ENCODE measurements around the gene SNX2. TPM values are rescaled to one million over a fixed set of nuclear protein-coding genes. Genes with fewer than 3 reads are reported as not detected.
"Not testable (repeated sequence)": the region's sequence is repeated elsewhere in the genome, so short reads cannot be mapped to it uniquely, and the experiment has no call there.

SNX2 gene
- total RNA-seq, 1 donor, result 46.6 TPM

GRCh38 chr5:122839731-122840130 lies 64.9 kb downstream of the SNX2 start:
- no peak for DNase-seq (ENCODE audit: low read depth in 2 of 3, low spot score in 2 of 3)

DNA sequence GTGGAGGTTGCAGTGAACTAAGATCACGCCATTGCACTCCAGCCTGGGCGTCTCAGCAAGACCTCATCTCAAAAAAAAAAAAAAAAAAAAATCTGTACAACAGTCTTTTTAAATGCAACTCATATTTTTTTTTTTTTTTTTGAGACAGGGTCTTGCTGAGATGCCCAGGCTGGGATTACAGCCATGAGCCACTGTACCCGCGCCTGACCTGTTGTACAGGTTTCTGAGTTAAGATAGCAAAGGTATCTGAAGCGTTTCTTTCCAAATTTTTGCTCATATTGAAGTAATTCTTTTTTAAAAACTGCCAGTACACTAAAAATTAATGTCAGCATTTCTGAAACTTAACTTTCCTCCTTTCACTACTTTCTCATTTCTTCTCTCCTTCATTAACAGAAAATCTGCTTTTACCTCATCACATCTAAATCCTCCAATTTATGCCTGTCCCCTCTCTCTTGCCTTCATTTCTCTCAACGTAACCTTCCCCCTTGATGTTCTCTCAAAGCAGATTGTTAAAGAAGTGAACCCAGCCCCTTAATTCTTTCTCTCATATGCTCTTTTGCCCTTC lies 67.2 kb downstream of the SNX2 start:
- no peak for DNase-seq (ENCODE audit: low read depth in 2 of 3, low spot score in 2 of 3)

GRCh38 chr5:122844136-122844909 lies 69.4 kb downstream of the SNX2 start:
- no peak for DNase-seq (ENCODE audit: low read depth in 2 of 3, low spot score in 2 of 3)

DNA sequence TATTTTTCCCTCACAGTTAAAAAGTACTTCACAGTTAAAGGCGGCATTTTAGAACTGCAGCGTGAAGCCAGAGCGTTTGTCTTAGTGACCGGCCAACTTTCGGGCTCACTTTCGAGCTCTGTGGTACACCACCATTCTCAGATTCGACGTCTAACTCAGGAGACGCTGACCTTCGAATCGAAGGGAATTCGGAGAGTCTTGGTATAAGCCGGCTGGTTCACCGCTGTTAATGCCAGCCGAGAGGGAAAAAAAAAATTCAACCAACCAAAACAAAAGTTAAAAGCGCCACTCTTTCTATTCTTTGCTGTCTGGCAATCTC lies 70.0 kb downstream of the SNX2 start:
- DNase-seq (ENCODE audit: low read depth in 2 of 3, low spot score in 2 of 3), result peak in 1 of 3 donors; percentile 18

DNA sequence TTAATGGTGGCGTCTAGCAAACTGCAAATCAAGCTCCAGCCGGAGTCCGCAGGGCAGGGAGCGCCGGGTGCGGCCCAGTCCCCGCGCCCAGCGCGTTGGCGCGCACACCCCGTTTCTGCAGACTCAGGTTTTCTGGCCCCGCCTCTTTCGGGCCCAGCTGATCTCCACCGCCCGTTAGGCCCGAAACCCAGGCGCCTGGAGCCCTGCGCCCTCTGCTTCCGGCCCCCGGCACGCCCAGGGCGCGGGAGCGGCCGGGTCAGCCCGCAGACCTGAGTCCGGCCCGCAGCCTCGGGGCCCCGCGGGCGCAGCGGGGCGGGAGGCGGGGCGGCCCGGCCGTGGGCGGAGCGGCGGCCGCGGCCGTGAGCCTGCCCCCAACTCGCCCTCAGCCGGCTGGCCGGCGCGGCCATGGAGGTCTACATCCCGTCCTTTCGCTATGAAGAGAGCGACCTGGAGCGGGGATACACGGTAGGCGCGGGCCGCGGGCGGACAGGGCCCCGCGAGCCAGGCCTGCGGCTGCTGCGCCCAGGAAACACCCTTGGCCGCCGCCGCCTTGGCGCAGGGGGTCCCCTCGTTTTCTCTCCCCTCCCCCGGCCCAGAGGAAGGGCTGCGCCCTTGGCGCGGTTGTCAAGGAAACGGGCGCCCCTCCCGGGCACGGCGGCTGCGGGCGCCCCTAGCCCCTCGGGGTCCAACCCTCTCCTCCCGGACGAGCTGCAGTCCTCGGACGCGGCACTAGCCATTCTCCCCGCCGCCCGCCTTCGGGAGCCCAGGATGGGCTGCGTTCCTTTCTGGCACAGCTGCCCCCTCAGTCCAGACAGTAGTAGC lies 70.6 kb downstream of the SNX2 start, which contains the start of gene SNX24:
Gene SNX24 (plus strand): TSS at position 385 of the 822 bp plus-strand sequence. CDS start 21 bp downstream, at position 406.
- DNase-seq (ENCODE audit: low read depth in 2 of 3, low spot score in 2 of 3), result peak; percentile 39 to 66 (median 59)

DNA sequence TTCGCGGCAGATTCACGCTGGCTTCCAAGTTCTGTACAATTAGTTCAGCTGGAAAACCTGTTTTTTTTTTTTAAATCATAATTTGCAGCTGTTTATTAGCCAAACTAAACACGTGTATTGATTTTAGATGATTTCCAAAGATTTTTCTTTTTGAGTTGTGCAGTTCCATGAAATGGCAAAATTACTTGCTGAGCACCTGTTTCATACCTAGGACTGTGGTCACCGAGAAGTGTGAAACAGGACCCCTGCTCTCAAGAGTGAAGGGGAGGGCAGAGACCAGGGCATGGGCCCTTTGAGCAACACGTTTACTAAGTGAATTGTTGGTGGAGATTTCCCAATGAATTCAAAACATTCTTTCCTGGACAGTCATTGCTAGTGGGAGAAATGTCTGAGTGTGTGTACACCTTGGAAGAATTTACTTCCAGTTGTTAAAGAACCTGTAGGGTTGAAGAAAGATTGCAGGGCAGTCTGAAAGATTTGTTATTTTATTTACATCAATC lies 71.2 kb downstream of the SNX2 start:
- no peak for DNase-seq (ENCODE audit: low read depth in 2 of 3, low spot score in 2 of 3)

DNA sequence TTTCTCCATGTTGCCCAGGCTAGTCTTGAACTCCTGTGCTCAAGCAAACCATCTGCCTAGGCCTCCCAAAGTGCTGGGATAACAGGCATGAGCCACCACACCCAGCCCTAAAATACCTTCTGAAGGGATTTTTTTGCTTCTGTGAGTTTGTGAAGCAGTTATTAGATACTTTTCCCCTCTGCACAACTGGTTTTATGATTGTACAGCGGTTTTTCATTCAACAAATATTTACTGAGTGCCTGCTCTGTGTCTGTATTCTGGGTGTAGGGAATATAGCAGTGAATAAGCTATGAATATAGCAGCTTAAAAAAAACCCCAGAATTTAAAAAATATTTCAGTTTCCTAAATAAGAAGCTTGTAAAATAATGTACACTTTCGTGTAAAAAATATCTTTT lies 72.8 kb downstream of the SNX2 start:
- DNase-seq (ENCODE audit: low read depth in 2 of 3, low spot score in 2 of 3), result no peak

- DNase-seq (ENCODE audit: low read depth in 2 of 3, low spot score in 2 of 3), result no peak
Observed at GRCh38 chr5:122849771-122850170, 74.9 kb downstream of the SNX2 start.

GRCh38 chr5:122857538-122857937 lies 82.7 kb downstream of the SNX2 start:
- DNase-seq (ENCODE audit: low read depth in 2 of 3, low spot score in 2 of 3), result not testable (repeated sequence)

DNA sequence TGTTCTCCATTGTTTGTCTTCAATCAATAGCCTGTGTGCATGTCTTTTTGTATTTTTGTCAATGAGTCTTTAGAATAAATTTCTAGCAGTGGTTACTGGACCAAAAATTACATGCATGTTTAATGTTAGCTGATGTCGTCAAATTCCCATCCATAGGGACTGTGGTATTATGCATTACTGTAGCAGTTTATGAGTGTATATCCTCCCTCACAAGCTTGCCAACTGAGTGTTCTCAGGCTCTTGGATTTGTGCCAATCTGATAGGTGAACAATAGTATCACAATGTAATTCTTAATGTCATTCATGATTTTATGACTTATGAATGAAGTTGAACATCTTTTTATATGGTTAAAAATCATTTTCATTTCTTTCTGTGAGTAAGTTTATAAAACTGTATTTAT lies 83.6 kb downstream of the SNX2 start:
- no peak for DNase-seq (ENCODE audit: low read depth in 2 of 3, low spot score in 2 of 3)

GRCh38 chr5:122863240-122863639 lies 88.4 kb downstream of the SNX2 start:
- DNase-seq (ENCODE audit: low read depth in 2 of 3, low spot score in 2 of 3), result no peak

DNA sequence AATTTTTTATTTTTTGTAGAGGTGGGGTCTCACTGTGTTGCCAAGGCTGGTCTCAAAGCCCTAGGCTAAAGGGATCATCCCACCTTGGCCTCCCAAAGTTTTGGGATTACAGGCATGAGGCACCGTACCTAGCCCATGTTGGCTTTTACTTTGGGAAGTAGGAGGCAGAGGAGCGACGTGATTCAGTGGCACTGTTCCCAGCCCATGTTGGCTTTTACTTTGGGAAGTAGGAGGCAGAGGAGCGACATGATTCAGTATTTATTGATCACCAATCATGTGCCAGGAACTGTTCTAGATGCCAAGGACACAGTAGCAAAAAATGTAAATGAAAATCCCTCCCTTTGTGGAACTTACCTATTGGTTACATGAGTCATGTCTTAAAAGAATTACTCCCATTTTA lies 88.8 kb downstream of the SNX2 start:
- no peak for DNase-seq (ENCODE audit: low read depth in 2 of 3, low spot score in 2 of 3)

DNA sequence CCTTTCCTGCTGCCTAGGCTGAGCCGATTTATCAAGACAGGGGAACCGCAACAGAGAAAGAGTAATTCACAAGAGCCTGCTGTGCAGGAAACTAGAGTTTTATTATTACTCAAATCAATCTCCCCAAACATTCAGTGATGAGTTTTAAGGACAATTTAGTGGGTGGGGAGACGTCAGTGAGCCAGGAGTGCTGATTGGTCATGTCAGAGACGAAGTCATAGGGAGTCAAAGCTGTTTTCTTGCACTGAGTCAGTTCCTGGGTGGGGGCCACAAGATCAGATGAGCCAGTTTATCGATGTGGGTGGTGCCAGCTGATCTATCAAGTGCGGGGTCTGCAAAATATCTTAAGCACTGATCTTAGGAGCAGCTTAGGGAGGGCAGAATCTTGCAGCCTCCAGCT lies 89.5 kb downstream of the SNX2 start:
- DNase-seq (ENCODE audit: low read depth in 2 of 3, low spot score in 2 of 3), result no peak

GRCh38 chr5:122864842-122865241 lies 90.0 kb downstream of the SNX2 start:
- no peak for DNase-seq (ENCODE audit: low read depth in 2 of 3, low spot score in 2 of 3)

GRCh38 chr5:122870219-122870856 lies 95.5 kb downstream of the SNX2 start:
- DNase-seq (ENCODE audit: low read depth in 2 of 3, low spot score in 2 of 3), result no peak

- DNase-seq (ENCODE audit: low read depth in 2 of 3, low spot score in 2 of 3), result no peak
Observed at GRCh38 chr5:122871661-122872060, 96.8 kb downstream of the SNX2 start.

DNA sequence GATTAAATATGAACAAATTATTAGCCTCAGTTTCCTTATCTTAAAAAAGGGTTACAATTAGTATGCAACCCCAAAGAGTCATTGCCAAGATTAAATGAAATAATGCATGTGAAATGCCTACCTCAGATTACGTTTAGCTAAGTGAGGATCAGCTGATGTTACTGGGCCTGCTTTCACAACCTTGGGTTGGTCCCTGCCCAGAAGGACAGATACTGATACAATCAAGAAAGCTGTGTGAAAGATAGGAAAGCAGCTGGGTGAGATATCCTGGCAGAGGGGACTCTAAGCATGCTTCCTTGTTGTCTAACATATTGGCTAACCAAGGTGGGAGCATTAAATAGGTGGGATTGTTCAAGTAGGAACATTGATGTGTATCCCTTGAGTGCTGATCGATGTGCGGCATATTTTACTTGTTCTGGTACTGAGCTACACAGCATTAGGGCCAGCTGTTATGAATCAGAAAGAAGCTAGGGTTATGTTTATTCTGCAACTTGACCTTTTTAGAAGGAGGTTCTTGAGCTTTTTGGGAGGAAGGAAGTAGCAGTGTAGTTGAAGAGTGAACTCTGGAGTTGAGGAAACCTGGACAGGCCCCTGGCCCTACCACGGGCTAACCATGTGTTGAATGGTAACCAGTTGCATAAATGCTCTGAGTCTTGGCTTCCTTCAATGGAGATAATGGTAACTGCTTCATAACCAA lies 99.4 kb downstream of the SNX2 start:
- no peak for DNase-seq (ENCODE audit: low read depth in 2 of 3, low spot score in 2 of 3)

DNA sequence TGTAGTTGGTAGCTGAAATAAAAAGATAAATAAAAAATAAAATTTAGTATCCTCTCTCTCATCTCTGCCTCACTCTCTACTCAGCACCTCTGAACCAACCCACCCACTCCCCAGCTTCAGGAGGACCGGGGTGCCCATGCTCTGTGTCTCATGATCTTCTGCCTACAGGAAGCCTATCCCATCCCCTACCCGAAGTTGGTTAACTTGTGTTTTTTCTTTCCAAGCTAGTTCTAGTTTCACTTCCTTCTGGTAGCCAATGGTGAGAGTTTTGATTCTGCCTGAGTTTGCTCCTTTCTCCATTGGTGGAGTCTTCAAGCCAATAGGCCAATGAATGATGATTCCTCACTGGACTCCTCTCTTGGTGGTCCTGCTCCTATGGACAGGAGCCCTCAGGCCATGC lies 102.6 kb downstream of the SNX2 start:
- DNase-seq (ENCODE audit: low read depth in 2 of 3, low spot score in 2 of 3), result no peak

DNA sequence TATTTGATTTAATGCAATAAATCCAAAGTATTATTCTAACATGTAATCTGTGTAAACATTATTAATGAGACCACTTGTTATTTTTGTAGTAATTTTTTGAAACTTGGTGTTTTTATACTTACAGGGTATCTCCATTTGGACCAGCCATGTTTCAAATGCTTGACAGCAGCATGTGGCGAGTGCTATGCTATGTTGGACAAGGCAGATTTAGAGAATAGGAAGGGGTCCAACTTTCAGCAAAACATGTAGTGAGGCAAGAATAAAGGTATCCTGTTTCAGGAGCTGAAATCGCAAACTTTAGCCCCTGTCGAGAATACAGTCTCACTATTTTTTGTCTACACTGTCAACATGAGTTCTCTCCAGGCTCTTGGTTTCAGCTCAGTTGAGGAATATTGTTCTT lies 104.2 kb downstream of the SNX2 start:
- DNase-seq (ENCODE audit: low read depth in 2 of 3, low spot score in 2 of 3), result no peak

All from hematopoietic multipotent progenitor cell (in vitro differentiated cells).